SK-N-SH treated with all-trans-retinoic acid at 6 μM for 48 hours (cell line): ENCODE results near the gene NEXMIF.

Experiments used
- ATAC-seq: fragments of 200-7000 bp; cut with Tn5 transposase; 3 replicates; pipeline ENCODE4 v1.9.1; 2020; ENCODE audit warnings: mild to moderate bottlenecking, moderate library complexity
- ARNTL ChIP-seq: fragments of 450-650 bp; formaldehyde crosslinking; IDR thresholded peaks from 2 replicates; pipeline ENCODE4 v1.5.0; 2020; ENCODE audit warnings: low read depth, mild to moderate bottlenecking, moderate library complexity, borderline replicate concordance
- BACH2 ChIP-seq: fragments of 250-450 bp; sonication (Bioruptor Pico); IDR thresholded peaks from 2 replicates; pipeline ENCODE4 v1.9.0; 2021; ENCODE audit warnings: mild to moderate bottlenecking, borderline replicate concordance
- CSDC2 ChIP-seq: fragments of 250-450 bp; sonication (Bioruptor Pico); IDR thresholded peaks from 2 replicates; pipeline ENCODE4 v1.5.0; 2020; ENCODE audit warnings: mild to moderate bottlenecking, moderate library complexity
- CSRNP3 ChIP-seq: fragments of 250-450 bp; sonication (Bioruptor Pico); IDR thresholded peaks from 2 replicates; pipeline ENCODE4 v1.5.1; 2021; ENCODE audit warnings: mild to moderate bottlenecking, moderate library complexity
- ESRRG ChIP-seq: fragments of 250-450 bp; sonication (Bioruptor Pico); IDR thresholded peaks from 2 replicates; pipeline ENCODE4 v1.6.1; 2021; ENCODE audit warnings: mild to moderate bottlenecking
- GLIS3 ChIP-seq: fragments of 250-450 bp; sonication (Bioruptor Pico); IDR thresholded peaks from 2 replicates; pipeline ENCODE4 v1.5.0; 2020; ENCODE audit warnings: mild to moderate bottlenecking, moderate library complexity
- ISL1 ChIP-seq: fragments of 250-450 bp; sonication (Bioruptor Pico); IDR thresholded peaks from 2 replicates; pipeline ENCODE4 v2.1.2; 2022; ENCODE audit warnings: mild to moderate bottlenecking, moderate library complexity
- OSR1 ChIP-seq: fragments of 250-450 bp; sonication (Bioruptor Pico); IDR thresholded peaks from 2 replicates; pipeline ENCODE4 v1.8.0; 2022; ENCODE audit warnings: moderate library complexity, mild to moderate bottlenecking, inconsistent platforms
- PATZ1 ChIP-seq: fragments of 250-450 bp; sonication (Bioruptor Pico); IDR thresholded peaks from 2 replicates; pipeline ENCODE4 v1.8.0; 2020; ENCODE audit warnings: mild to moderate bottlenecking, moderate library complexity, borderline replicate concordance
- PPARA ChIP-seq: fragments of 250-450 bp; sonication (Bioruptor Pico); IDR thresholded peaks from 2 replicates; pipeline ENCODE4 v1.5.0; 2020; ENCODE audit warnings: mild to moderate bottlenecking, borderline replicate concordance
- RARB ChIP-seq: fragments of 250-450 bp; sonication (Bioruptor Pico); IDR thresholded peaks from 2 replicates; pipeline ENCODE4 v1.8.0; 2021; ENCODE audit warnings: mild to moderate bottlenecking, moderate library complexity
- SNAI2 ChIP-seq: fragments of 250-450 bp; sonication (Bioruptor Pico); IDR thresholded peaks from 2 replicates; pipeline ENCODE4 v1.5.0; 2020; ENCODE audit warnings: mild to moderate bottlenecking, moderate library complexity
- TCF4 ChIP-seq: fragments of 250-450 bp; sonication (Bioruptor Pico); IDR thresholded peaks from 2 replicates; pipeline ENCODE4 v1.8.0; 2021; ENCODE audit warnings: mild to moderate bottlenecking, moderate library complexity, borderline replicate concordance
- TOX ChIP-seq: fragments of 250-450 bp; sonication (Bioruptor Pico); IDR thresholded peaks from 2 replicates; pipeline ENCODE4 v1.8.0; 2021; ENCODE audit warnings: mild to moderate bottlenecking, moderate library complexity, borderline replicate concordance
- ZC3H10 ChIP-seq: fragments of 250-450 bp; sonication (Bioruptor Pico); IDR thresholded peaks from 2 replicates; pipeline ENCODE4 v1.5.1; 2021; ENCODE audit warnings: mild to moderate bottlenecking, moderate library complexity
- ZFP3 ChIP-seq: fragments of 250-450 bp; sonication (Bioruptor Pico); IDR thresholded peaks from 2 replicates; pipeline ENCODE4 v1.5.0; 2020; ENCODE audit warnings: mild to moderate bottlenecking, moderate library complexity
- ZFP30 ChIP-seq: fragments of 450-650 bp; formaldehyde crosslinking; IDR thresholded peaks from 2 replicates; pipeline ENCODE4 v1.5.0; 2022; ENCODE audit warnings: mild to moderate bottlenecking, moderate library complexity
- ZNF565 ChIP-seq: fragments of 450-650 bp; formaldehyde crosslinking; conservative IDR thresholded peaks from 2 replicates; pipeline ENCODE4 v1.5.0; 2020; ENCODE audit warnings: low read depth, mild to moderate bottlenecking, moderate library complexity
- ZNF70 ChIP-seq: fragments of 450-650 bp; formaldehyde crosslinking; IDR thresholded peaks from 2 replicates; pipeline ENCODE4 v1.5.0; 2020; ENCODE audit warnings: mild to moderate bottlenecking, moderate library complexity
- TF ChIP-seq, protein P1 (sequence below): fragments of 250-450 bp; sonication (Bioruptor Pico); IDR thresholded peaks from 2 replicates; pipeline ENCODE4 v1.8.0; 2021; ENCODE audit warnings: low read depth, mild to moderate bottlenecking, moderate library complexity, borderline replicate concordance
- TF ChIP-seq, protein P2 (sequence below): fragments of 250-450 bp; sonication (Bioruptor Pico); IDR thresholded peaks from 2 replicates; pipeline ENCODE4 v1.5.1; 2020; ENCODE audit warnings: low read depth, mild to moderate bottlenecking, moderate library complexity

Gene NEXMIF

DNA sequence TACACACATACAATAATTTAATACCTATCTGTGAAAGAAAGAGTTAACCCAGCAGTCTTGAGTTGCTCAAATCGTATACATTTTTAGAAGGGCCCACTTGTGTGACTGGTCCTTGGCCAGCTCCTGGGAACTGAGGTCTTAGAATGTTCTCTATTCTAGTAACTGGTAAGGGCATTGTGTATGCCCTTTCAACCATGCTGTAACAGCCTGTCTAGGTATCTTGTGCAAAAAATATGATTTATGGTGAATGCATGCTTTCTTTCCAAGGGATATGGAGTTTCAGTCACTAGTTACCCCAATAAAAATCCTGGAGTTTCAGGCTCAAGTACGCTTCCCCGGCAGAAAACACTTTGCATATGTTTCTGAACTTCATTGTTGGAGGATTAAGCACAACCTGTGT, 140.6 kb downstream of the NEXMIF start:
- TF ChIP-seq ZNF565 (no peak), ZNF70 (CRISPR knock-in tag) (no peak)
- no peak for ATAC-seq

DNA sequence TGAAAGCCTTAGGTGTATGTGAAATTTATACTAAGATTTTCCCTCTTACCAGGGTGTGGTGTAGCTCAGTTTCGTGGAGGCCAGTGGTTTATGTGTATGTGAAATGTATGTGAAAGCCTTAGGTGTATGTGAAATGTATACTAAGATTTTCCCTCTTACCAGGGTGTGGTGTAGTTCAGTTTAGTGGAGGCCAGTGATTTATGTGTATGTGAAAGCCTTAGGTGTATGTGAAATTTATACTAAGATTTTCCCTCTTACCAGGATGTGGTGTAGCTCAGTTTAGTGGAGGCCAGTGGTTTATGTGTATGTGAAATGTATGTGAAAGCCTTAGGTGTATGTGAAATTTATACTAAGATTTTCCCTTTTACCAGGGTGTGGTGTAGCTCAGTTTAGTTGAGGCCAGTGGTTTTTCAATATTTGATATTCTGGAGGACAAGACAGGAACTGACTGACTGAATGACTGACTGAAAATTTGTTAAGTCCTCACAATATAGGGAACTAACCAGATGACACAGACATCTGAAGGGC, 143.7 kb downstream of the NEXMIF start:
- TF ChIP-seq PPARA (CRISPR knock-in tag) = no peak
- no peak for TF ChIP-seq ZFP3 (CRISPR knock-in tag)
- TF ChIP-seq ZC3H10 (CRISPR knock-in tag) = no peak
- TF ChIP-seq ZFP30 = no peak
- TF ChIP-seq, protein P1, sequence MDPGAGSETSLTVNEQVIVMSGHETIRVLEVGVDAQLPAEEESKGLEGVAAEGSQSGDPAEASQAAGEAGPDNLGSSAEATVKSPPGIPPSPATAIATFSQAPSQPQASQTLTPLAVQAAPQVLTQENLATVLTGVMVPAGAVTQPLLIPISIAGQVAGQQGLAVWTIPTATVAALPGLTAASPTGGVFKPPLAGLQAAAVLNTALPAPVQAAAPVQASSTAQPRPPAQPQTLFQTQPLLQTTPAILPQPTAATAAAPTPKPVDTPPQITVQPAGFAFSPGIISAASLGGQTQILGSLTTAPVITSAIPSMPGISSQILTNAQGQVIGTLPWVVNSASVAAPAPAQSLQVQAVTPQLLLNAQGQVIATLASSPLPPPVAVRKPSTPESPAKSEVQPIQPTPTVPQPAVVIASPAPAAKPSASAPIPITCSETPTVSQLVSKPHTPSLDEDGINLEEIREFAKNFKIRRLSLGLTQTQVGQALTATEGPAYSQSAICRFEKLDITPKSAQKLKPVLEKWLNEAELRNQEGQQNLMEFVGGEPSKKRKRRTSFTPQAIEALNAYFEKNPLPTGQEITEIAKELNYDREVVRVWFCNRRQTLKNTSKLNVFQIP = no peak
- no peak for TF ChIP-seq TOX (CRISPR knock-in tag)
- TF ChIP-seq ESRRG (CRISPR knock-in tag) = no peak
- no peak for TF ChIP-seq ZNF70 (CRISPR knock-in tag)
- no peak for TF ChIP-seq RARB (CRISPR knock-in tag)
- no peak for TF ChIP-seq OSR1 (CRISPR knock-in tag)
- TF ChIP-seq CSRNP3 (CRISPR knock-in tag) = no peak
- ATAC-seq = no peak

DNA sequence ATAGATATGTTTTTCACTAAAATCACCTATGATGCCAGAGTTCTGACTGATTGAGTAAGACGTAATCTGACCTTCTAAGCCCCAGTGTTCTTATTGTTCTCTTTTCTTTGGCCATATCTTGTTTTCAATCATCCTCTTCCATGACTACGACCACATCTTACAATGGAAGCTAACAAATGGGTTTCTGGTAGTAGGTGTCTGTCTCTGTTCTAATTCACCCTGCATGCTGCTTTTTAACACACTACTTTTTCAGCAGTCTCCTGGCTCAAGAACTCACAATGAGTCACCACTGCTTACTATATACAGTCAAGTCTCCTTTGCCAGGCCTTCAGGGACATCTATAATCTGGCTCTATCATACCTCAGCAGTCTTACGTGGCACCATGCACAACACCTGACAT, 146.1 kb downstream of the NEXMIF start:
- TF ChIP-seq ARNTL (CRISPR knock-in tag) (no peak), SNAI2 (no peak), CSDC2 (CRISPR knock-in tag) (no peak), TCF4 (CRISPR knock-in tag) (no peak), ISL1 (CRISPR knock-in tag) (no peak), OSR1 (CRISPR knock-in tag) (no peak), BACH2 (CRISPR knock-in tag) (no peak), TOX (CRISPR knock-in tag) (no peak), ZFP30 (no peak), ZNF565 (no peak), PATZ1 (no peak), GLIS3 (CRISPR knock-in tag) (no peak), ZNF70 (CRISPR knock-in tag) (no peak), ZFP3 (CRISPR knock-in tag) (no peak)
- TF ChIP-seq, protein P1 = no peak
- TF ChIP-seq, protein P2, sequence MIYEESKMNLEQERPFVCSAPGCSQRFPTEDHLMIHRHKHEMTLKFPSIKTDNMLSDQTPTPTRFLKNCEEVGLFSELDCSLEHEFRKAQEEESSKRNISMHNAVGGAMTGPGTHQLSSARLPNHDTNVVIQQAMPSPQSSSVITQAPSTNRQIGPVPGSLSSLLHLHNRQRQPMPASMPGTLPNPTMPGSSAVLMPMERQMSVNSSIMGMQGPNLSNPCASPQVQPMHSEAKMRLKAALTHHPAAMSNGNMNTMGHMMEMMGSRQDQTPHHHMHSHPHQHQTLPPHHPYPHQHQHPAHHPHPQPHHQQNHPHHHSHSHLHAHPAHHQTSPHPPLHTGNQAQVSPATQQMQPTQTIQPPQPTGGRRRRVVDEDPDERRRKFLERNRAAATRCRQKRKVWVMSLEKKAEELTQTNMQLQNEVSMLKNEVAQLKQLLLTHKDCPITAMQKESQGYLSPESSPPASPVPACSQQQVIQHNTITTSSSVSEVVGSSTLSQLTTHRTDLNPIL (CRISPR knock-in tag) = no peak
- ATAC-seq = no peak

DNA sequence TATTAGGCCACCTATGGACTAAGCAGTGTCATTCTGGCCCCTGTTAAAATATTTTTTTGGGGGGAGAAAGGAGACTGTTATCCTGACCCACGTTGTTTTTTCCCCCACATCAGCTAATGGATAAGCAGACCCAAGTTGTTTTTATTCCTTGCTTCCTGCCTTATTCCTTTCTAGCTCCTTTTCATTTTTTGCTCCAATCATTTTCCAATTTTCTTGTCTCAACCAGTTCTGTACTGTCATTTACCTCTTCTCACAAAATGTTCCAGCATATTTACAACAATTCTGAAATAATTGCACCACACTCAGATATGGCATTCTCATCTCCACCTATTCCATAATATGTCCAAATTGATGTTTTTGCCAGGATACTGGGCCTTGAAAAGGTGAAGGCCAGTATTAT, 150.3 kb downstream of the NEXMIF start:
- no peak for ATAC-seq
- no peak for TF ChIP-seq CSDC2 (CRISPR knock-in tag)
- TF ChIP-seq, protein P2 (CRISPR knock-in tag) = no peak
- TF ChIP-seq, protein P1 = no peak
- no peak for TF ChIP-seq ZFP30
- no peak for TF ChIP-seq ZFP3 (CRISPR knock-in tag)
- TF ChIP-seq PATZ1 = no peak
- no peak for TF ChIP-seq TCF4 (CRISPR knock-in tag)
